ENCODE results near the gene ATRIP. TPM values are rescaled to one million over a fixed set of nuclear protein-coding genes. Genes with fewer than 3 reads are reported as not detected.

ATRIP gene
- total and polyA plus RNA-seq, 2 of the 8 experiments (the other 6 are each of a cell fraction or from before 2014, with no cell fraction given), result 18.5 to 20.2 TPM

DNA sequence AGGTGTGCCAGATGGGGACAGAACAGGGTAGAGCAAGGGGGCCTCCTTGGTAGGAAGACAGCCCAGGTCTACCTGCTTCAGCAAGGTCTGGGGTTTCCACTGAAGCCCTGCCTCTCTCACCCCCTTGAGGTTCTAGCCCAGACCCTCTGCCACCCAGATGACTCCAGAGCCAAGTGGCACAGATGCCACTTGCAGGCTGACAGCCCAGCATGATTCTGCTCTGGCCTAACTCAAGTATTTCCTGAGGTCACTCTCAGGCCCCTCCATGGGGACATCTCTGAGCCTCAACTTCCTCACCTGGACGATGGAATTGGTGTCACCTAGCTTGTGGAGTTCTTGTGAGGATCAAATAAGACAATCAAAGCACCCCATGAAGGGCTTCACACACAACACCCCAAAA is 40.6 kb upstream of the ATRIP start:
- no peak overlapping the region for H2BK12ac ChIP-seq (ENCODE audit: low read depth, low read length)
- H3K9ac ChIP-seq (replicated peaks in 1 of 4; ENCODE audit: extremely low read depth in 1 of 4, low read depth in 3 of 4, low read length in 3 of 4), result no peak overlapping the region
- peaks cover 3 to 24% of the 10 kb centered on the region in 2 experiments for H4K20me1 ChIP-seq (replicated peaks in 1 of 2; ENCODE audit: control insufficient read depth in 1 of 2, insufficient read depth in 2 of 2, low read length in 2 of 2)
- H3K18ac ChIP-seq (ENCODE audit: extremely low read depth, low read length), result no peak overlapping the region
- H3K79me2 ChIP-seq (ENCODE audit: control insufficient read depth in 1 of 2, insufficient read depth in 2 of 2, low read length in 2 of 2), result no peaks in the 10 kb centered on the region
- H3K36me3 ChIP-seq (ENCODE audit: control insufficient read depth in 2 of 4, insufficient read depth in 4 of 4, low read length in 3 of 4), result peaks cover 43 to 72% (median 67%) of the 10 kb centered on the region in 4 experiments
- no peak overlapping the region for H2BK5ac ChIP-seq (ENCODE audit: low read depth, low read length)
- FAIRE-seq (no peak), DNase-seq (ENCODE audit: low read depth in 1 of 2, low spot score in 2 of 2) (no peak)
- H3K9me3 ChIP-seq (ENCODE audit: insufficient read depth in 2 of 2, low read depth in 1 of 2, low read length in 1 of 2), result no peaks in the 10 kb centered on the region
- no peak overlapping the region for H4K5ac ChIP-seq (ENCODE audit: insufficient read length, low read depth, low read length)
- H3K4me1 ChIP-seq (replicated peaks in 1 of 4; ENCODE audit: control insufficient read depth in 3 of 4, insufficient read depth in 4 of 4, low read length in 3 of 4), result no peaks in the 10 kb centered on the region
- H2BK120ac ChIP-seq (replicated peaks; ENCODE audit: low read depth, low read length), result no peak overlapping the region
- H3K27ac ChIP-seq (ENCODE audit: low read depth, low read length), result no peak overlapping the region; the same call in 1 of the 2 replicates
- no peak overlapping the region for H3K4me3 ChIP-seq (ENCODE audit: extremely low read depth in 1 of 4, insufficient read depth in 2 of 4, low read depth in 3 of 4, low read length in 4 of 4)
- no peaks in the 10 kb centered on the region for H3K23me2 ChIP-seq (ENCODE audit: low read depth, low read length)
- H2BK20ac ChIP-seq (ENCODE audit: low read length), result no peak overlapping the region
- H3K27me3 ChIP-seq (replicated peaks in 1 of 4; ENCODE audit: control insufficient read depth in 3 of 4, extremely low read depth in 1 of 4, insufficient read depth in 3 of 4, low read length in 3 of 4), result no peaks in the 10 kb centered on the region
- WGBS, 2 experiments (ENCODE audit: extremely low coverage in 1 of 2, insufficient coverage in 1 of 2, insufficient read length in 1 of 2, insufficient replicate concordance in 2 of 2, low coverage in 1 of 2, low lambda C conversion rate in 2 of 2, missing lambda C conversion rate in 1 of 2), result 87% methylated on average over 1 of the region's 1 CpG; no CpG with 5 or more reads in 1 of the 2 experiments
- H3K79me1 ChIP-seq (ENCODE audit: low read depth, low read length), result no peaks in the 10 kb centered on the region
- no peak overlapping the region; the same call in 1 of the 2 replicates for H4K8ac ChIP-seq (ENCODE audit: extremely low read depth, insufficient read depth, low read length)
- no peak overlapping the region for H3K56ac ChIP-seq (replicated peaks; ENCODE audit: insufficient read length, low read depth, low read length)
- ChIA-PET POLR2A (ENCODE audit: partially characterized antibody) (interaction anchor here (20.2 kb wide), 1 partner anchor 17 kb away, joined by 650 read pairs; the partner anchor contains the start of gene PLXNB1), CTCF (ENCODE audit: partially characterized antibody) (interaction anchor here (2.5 to 9.2 kb wide), 4 partner anchors 10 to 142 kb away, joined by 7 to 130 read pairs (median 52); no protein-coding TSS in a partner anchor)
- no peak overlapping the region for H2AK5ac ChIP-seq (ENCODE audit: low read depth, low read length)
- H3K14ac ChIP-seq (ENCODE audit: insufficient read length), result no peak overlapping the region
- H4K91ac ChIP-seq (replicated peaks; ENCODE audit: insufficient read length, low read length), result no peak overlapping the region
- TF ChIP-seq HDAC6 (IDR thresholded peaks at IDR 0.05; ENCODE audit: low read depth, low read length) (no peak), EGR1 (IDR thresholded peaks at IDR 0.05; ENCODE audit: borderline replicate concordance, low read depth, low read length) (no peak), EZH2 (IDR thresholded peaks at IDR 0.05; ENCODE audit: low read depth, low read length, severe bottlenecking) (no peak), SP2 (IDR thresholded peaks at IDR 0.05; ENCODE audit: low read length) (no peak), EP300 (IDR thresholded peaks at IDR 0.05; ENCODE audit: borderline replicate concordance in 1 of 2, low read depth in 2 of 2, low read length in 2 of 2) (no peak), POLR2A (IDR thresholded peaks at IDR 0.05; ENCODE audit: control extremely low read depth in 1 of 2, low read depth in 2 of 2, low read length in 2 of 2) (no peak), PHF8 (conservative IDR thresholded peaks at IDR 0.05; ENCODE audit: low read depth, low read length) (no peak)
- TF ChIP-seq, protein P1, sequence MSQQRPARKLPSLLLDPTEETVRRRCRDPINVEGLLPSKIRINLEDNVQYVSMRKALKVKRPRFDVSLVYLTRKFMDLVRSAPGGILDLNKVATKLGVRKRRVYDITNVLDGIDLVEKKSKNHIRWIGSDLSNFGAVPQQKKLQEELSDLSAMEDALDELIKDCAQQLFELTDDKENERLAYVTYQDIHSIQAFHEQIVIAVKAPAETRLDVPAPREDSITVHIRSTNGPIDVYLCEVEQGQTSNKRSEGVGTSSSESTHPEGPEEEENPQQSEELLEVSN (IDR thresholded peaks at IDR 0.05), result no peak
- H2AFZ ChIP-seq (ENCODE audit: low read length), result no peak overlapping the region
- no peak overlapping the region for H2BK15ac ChIP-seq (ENCODE audit: low read length)
- no peak overlapping the region for H3K23ac ChIP-seq (ENCODE audit: insufficient read length)
- H3K4ac ChIP-seq (replicated peaks; ENCODE audit: insufficient read length, low read depth, low read length), result no peak overlapping the region
- no peak overlapping the region for H3K4me2 ChIP-seq (ENCODE audit: insufficient read depth in 1 of 2, low read depth in 2 of 2, low read length in 2 of 2)

All from H1 (cell line).